HG02571 (cell line): ENCODE measurements around the gene GGCX.
"Not testable (repeated sequence)": the region's sequence is repeated elsewhere in the genome, so short reads cannot be mapped to it uniquely, and the experiment has no call there.

Source experiments
- ATAC-seq: cut with Tn5 transposase; IDR thresholded peaks from one replicate; pipeline ENCODE4 v1.9.1; 2021; ENCODE audit warnings: mild to moderate bottlenecking, moderate library complexity; ENCODE audit not compliant: unreplicated experiment

GGCX gene

GRCh38 chr2:85594715-85595300 lies 33.5 kb upstream of the GGCX start:
- ATAC-seq = no peak

DNA sequence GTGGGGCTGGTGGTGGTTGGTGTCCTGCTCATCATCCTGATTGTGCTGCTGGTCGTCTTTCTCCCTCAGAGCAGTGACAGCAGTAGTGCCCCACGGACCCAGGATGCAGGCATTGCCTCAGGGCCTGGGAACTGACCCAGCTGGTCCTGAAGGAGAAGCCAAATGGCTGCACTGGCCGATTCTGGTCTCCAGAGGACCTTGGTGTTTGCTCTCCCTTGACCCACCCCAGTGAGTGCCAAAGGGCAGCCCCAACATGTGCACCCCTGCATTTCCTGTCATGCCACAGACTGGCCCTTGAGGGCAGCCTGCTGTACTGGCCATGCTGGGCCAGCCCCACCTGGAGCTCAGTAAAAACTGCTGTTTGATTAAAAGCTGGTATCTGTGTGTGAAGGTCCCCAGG lies 31.7 kb upstream of the GGCX start:
- no peak for ATAC-seq

DNA sequence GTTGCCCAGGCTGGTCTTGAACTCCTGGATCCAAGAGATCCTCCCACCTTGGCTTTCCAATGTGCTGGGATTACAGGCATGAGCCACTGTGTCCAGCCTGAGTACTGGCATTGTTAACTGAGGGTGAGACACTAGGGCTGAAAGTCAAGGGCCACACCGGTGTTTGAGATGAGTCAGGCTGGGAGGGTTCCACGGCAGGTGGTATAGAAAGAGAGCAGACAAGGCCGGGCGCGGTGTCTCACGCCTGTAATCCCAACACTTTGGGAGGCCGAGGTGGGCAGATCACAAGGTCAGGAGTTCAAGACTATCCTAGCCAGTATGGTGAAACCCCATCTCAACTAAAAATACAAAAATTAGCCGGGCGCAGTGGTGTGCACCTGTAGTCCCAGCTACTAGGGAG lies 31.0 kb upstream of the GGCX start:
- not testable (repeated sequence) for ATAC-seq

DNA sequence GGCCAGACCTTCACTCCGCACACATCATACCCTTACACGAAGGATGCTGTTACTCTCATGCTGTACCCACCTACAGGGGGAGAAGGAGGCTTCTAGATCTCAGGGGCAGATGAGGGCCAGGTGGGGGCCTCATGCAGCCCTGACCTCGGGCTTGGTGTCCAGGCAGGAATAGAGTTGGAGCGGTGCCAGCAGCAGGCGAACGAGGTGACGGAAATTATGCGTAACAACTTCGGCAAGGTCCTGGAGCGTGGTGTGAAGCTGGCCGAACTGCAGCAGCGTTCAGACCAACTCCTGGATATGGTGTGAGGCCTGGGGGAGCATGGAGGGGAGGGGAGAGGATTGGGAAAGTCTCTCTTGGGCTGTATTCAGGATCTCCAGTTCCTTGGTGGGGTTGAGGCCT lies 30.3 kb upstream of the GGCX start:
- no peak for ATAC-seq

- ATAC-seq = no peak
Observed at GRCh38 chr2:85590950-85591349, 29.7 kb upstream of the GGCX start.

GRCh38 chr2:85589982-85590791 lies 28.9 kb upstream of the GGCX start:
- no peak for ATAC-seq

- no peak for ATAC-seq
Observed at GRCh38 chr2:85589181-85589580, 27.9 kb upstream of the GGCX start.

- ATAC-seq = no peak
Observed at GRCh38 chr2:85588645-85589044, 27.4 kb upstream of the GGCX start.

DNA sequence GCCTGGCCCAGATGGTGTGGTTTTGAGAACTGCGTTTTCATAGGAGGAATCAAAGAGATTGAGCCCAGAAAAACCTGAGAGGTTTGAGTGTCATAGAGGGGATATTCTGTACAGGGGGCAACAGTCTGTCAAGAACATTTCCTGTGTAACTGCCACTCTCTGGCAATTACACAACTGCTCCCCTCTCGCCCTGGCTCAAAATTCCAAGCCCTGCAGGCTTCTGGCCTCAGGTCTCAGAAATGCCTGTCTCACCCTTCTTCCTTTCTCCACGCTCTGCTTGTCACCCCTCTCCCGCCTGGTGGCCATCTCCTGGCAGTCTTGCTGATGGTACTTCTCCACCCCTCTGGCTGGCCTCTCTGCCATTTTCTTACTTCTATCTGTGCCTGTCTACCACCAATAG lies 26.9 kb upstream of the GGCX start:
- ATAC-seq = no peak

DNA sequence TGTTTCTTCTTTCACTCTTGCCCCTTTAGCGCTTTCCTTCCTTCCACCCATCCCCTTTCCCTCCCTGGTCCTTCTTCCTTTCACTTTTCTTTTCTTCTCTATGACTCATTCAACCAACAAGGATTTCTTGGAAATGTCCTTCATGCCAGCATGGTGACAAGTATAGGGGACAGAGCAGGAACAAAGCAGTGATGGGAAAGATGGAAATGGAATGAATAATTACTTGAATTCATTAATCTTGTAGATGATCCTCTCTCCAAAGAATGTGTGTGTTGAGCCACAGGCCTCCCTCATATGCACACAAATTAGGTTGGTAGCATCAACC lies 24.4 kb upstream of the GGCX start:
- no peak for ATAC-seq

DNA sequence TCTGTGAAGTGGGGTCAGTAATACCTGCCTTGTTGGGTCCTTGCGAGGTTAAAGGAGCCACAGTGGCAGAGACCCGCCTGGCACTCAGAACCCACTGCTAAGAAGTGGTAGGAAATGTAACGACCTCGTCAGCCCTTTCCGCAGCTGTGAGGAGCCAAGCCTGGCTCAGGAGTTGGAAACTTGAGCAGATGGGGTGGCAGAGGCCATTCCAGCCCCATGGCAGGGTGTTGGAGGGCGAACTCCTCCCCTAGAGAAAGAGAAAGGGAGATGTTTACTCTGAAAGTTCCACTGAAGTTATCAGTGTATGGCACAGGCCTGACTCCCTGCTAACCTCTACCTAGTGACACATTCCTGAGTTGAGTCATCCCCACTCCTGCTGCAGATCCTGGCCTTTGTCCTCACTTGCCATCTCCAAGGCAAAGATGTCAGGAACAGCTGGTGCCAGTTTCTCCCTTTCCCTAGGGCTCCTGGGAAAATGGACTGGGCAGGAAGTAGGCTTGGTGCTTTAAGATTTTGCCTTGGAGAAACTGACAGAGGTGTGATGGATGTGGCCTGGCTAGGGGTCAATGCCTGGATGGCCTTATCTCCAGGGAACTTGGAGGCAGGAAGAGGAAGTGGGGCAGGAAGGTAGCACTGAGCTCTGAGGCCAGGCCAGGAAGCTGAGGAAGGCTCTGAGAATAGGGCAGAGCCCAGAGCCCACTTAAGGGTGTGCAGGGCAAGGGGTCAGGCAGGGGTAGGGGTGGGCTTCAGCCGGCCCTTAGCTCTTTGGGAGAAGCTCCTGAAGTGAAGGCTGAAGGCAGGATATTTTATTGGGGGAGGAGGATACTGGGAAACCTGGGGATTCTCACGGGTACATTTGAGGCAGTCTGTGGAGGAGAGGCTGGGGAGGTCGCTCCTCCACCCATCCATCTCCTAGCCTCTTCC lies 23.8 kb upstream of the GGCX start:
- peak; percentile 43 for ATAC-seq

- ATAC-seq = peak; percentile 21
Observed at GRCh38 chr2:85584354-85584856, 23.1 kb upstream of the GGCX start, which contains the start of gene VAMP5. VAMP5 (plus strand) TSS chr2:85584431; CDS start chr2:85584491, 60 bp downstream.

DNA sequence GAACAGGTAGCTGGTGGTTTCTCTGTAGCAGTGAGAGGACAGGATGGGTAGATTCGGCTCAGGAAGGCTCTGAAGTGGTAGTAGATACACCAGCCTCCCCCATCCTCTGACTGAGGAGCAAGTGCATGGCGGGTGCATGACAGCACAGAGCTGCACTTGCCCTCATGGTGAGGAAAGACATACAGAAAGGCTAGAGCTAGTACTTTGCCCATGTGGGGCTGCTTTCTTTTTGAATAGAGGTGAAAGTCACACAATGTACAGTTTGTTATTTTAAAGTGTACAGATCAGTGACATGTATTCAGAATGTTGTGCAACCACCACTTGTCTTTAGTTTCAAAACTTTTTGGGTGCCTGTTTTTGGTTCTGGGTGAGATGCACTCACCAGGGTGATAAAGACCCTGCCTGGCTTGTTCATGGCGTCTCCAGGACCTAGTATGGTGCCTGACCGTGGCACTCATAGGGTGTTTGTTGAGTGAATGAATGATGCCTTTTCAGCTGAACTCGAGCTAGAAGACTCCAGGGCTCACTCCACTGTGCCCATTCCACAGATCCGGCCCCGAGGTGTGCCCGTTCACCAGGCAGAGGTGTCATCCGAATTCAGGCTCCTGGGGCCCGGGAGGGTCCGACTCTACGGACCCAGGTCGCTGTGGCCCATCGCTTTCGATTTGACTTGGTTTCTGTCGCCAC lies 22.5 kb upstream of the GGCX start:
- ATAC-seq = peak; percentile 64

- no peak for ATAC-seq
Observed at GRCh38 chr2:85582492-85582891, 21.2 kb upstream of the GGCX start.

DNA sequence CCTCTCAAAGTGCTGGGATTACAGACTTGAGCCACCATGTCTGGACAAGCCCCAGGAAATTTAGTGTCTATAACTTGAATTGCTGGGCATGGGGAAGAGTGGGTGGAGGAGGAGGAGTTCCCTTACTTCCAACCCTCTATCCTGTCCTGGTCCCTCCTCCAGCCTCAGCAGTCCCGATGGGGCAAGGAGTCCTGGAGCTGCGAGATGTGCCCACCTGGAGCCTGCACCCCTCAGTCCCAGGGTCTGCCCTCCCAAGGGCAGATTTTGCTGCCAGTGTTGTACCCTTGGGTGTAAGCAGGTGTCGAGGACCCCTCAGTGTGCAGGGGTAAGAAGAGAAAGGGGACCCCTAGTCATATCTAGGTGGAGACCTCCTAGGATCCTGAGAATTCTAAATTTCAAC lies 18.9 kb upstream of the GGCX start:
- ATAC-seq = no peak

DNA sequence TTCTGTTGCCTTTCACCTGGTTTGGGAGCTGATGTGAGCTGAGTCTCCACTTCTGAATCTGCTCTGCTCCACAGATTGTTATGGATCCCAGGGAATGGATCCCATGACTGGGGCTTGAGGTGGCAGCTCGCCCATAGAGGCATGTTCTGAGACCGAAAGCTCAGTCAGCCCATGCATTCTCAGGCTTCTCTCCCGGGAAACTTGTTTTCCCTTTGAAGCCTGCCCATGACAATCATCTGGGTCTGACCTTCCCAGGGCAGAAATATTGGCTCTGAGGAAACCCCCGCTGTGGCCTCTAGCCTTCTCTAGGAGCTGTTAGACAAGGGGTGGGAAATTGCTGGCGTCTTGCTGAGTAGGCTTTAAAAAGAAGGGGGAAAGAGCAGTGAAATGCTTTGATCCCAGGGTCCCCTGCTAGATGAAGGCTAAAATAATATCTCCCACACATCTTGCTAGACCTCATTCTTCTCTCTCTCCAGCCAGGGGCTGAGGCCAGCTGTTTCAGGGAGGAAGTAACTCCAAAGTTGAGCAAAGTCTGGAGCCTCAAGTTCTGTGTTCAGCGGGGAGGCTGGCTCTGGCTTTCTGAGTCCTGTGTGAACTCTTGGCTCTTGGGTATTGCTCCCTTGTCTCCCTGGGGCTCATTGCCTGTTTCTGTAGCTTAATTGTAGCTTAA lies 18.1 kb upstream of the GGCX start:
- ATAC-seq = no peak

DNA sequence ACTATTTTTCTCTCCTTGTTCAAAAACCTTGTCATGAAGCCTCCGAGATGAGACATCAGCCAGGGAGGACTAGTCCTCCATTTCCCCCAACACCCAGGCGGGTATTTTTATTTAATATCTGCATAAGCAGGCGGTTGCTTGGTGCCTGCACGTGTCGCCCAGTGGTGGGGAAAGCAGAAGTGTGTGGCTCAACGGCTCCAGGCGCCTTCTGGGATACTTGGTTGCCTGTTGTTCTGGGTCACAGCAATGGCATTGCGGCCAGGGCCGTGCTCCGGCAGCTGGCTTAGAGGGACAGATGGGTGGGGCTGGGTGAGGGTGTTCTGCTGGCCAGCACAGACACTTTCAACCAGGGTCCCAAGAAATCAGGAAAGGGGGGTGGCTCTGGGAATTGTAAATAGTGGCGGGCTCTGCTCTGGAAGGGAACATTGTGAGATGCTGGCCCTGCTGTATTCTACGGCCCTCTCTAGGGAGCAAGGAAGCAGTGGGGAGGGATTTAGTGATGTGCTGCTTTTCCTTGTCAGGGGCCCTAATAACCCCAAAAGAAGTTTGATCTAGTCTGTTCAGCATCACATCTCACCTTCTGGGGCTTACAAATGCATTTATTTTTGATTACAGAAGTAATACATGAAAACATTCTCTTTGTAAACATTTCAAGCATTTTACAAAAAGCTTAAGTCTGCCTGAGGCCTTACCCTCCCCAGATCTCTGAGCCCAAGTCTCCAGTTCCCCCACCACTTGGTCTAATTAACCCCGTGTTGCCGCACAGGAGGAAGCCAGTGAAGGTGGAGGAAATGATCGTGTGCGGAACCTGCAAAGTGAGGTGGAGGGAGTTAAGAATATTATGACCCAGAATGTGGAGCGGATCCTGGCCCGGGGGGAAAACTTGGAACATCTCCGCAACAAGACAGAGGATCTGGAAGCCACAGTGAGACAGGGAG lies 17.2 kb upstream of the GGCX start:
- ATAC-seq = peak; percentile 39

DNA sequence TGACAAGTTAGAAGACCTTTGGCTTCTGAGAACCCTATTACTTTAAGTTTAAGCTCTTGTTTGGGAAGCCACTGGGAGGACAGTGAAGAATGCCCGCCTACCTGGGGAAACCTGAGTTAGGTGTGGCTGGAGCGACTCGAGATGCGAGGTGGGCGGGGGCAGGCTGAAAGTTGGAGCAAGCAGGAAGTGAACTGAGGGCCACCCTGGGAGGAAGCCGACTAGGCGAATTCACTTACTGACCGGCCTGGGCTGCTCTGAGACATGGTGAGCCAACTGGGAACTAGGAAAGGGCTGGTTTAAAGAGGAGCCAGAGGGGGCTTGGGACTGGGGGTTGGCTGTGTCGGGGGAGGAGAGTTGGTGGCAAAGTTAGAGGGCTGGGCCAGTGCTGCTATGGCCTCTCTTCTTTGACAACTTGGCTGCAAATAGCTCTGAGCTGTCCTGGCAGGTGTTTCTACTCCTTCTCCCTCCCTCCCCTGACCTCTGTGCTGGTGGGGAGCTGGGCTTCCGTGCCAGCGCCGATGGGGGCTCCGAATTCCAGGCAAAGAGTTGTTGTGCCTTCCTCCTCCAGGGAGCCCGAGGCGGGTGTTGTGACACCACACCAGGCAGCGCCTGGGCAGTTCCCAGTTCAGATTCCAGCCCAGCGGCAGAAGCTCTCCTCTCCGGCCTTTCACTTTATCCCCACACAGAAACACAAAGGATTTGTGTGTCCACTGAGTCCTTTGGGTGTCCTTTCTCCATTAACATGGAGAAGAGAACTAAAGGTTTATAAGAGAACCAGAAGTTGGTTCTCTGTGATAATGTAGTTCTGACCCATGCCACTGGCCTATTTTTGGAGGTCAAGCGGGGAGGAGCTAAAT lies 16.3 kb upstream of the GGCX start, which contains the start of gene VAMP8:
Gene VAMP8 (plus strand): TSS at position 201 of the 857 bp plus-strand sequence. CDS start 61 bp downstream, at position 262.
- peak; percentile 76 for ATAC-seq
